Mammary epithelial cell (primary cell): ENCODE measurements around the gene RAB11A.

Experiments
- EZH2 ChIP-seq: IDR thresholded peaks from 2 replicates; pipeline ENCODE4 v1.6.1; 2012; ENCODE audit warnings: low read length, inconsistent platforms, borderline replicate concordance
- TF ChIP-seq, protein P1 (sequence below), 2 donors: IDR thresholded peaks in 1 of 2; conservative IDR thresholded peaks in 1 of 2; 2 replicates each; pipeline ENCODE4 v1.5.1; 2011 to 2012; ENCODE audit warnings: inconsistent platforms in 2 of 2, low read length in 2 of 2, mild to moderate bottlenecking in 2 of 2, control low read depth in 1 of 2, low read depth in 1 of 2; ENCODE audit not compliant: insufficient read depth in 1 of 2; ENCODE audit errors: extremely low read depth in 1 of 2

GRCh38 chr15:65918945-65919344 lies 49.7 kb downstream of the RAB11A start:
- TF ChIP-seq, protein P1, sequence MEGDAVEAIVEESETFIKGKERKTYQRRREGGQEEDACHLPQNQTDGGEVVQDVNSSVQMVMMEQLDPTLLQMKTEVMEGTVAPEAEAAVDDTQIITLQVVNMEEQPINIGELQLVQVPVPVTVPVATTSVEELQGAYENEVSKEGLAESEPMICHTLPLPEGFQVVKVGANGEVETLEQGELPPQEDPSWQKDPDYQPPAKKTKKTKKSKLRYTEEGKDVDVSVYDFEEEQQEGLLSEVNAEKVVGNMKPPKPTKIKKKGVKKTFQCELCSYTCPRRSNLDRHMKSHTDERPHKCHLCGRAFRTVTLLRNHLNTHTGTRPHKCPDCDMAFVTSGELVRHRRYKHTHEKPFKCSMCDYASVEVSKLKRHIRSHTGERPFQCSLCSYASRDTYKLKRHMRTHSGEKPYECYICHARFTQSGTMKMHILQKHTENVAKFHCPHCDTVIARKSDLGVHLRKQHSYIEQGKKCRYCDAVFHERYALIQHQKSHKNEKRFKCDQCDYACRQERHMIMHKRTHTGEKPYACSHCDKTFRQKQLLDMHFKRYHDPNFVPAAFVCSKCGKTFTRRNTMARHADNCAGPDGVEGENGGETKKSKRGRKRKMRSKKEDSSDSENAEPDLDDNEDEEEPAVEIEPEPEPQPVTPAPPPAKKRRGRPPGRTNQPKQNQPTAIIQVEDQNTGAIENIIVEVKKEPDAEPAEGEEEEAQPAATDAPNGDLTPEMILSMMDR (conservative IDR thresholded peaks at IDR 0.05 in 1 of 2, IDR thresholded peaks at IDR 0.05 in 1 of 2; ENCODE audit: extremely low read depth in 1 of 2, insufficient read depth in 1 of 2, low read depth in 1 of 2, low read length in 2 of 2) = no peak
- TF ChIP-seq EZH2 = no peak
